Measurements from ENCODE around the gene TNK1.
"Not testable (repeated sequence)": the region's sequence is repeated elsewhere in the genome, so short reads cannot be mapped to it uniquely, and the experiment has no call there.

TNK1 gene
- 3.3 to 6.0 (median 4.7) reads per million in 3 donors for total RNA-seq

- Histone ChIP-seq H3K9me3 (ENCODE audit: control insufficient read depth, low read length) (no peaks in the 10 kb centered on the region), H3K36me3 (ENCODE audit: control insufficient read depth, insufficient read depth, low read length) (no peaks in the 10 kb centered on the region), H3K27ac (ENCODE audit: insufficient read depth, low read length, poor library complexity, severe bottlenecking) (no peak within 1 kb of the TSS), H3K4me3 (ENCODE audit: insufficient read depth, low read depth, low read length, poor library complexity, severe bottlenecking) (no peak within 1 kb of the TSS), H3K27me3 (replicated peaks; ENCODE audit: control insufficient read depth, insufficient read depth, low read length, poor library complexity, severe bottlenecking) (peaks cover 10% of the 10 kb centered on the region), H3K4me1 (ENCODE audit: control insufficient read depth, insufficient read depth, low read length, poor library complexity, severe bottlenecking) (peaks cover 15% of the 10 kb centered on the region)
- no peak for DNase-seq
Measured at GRCh38 chr17:7380855-7381683, at the start of gene TNK1. TNK1 (plus strand) TSS chr17:7381089; CDS start chr17:7382927, 1,838 bp downstream.

DNA sequence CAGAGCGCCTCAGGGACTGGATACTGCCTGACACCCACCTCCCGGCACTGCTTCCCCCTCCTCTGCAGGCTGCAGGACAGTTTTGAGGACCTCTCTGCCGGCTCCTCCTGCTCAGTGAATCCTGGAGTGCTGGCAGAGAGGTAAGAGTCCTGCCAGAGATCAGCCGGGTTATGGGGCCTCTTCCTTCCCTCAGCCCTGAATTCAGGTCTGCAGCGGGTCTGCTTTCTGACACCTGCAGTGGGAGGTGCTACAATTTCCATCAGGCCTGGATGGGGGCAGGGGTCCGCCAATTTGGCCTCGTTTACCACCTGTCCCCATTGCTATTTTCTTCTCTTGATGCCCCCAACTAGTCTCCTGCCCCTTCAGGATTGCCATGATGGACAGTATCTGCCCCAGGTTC lies 48.8 kb upstream of the TNK1 start:
- H3K27ac ChIP-seq (ENCODE audit: insufficient read depth, low read length, poor library complexity, severe bottlenecking) = no peak overlapping the region

GRCh38 chr17:7332600-7333069 lies 48.3 kb upstream of the TNK1 start:
- H3K4me1 ChIP-seq (ENCODE audit: control insufficient read depth, insufficient read depth, low read length, poor library complexity, severe bottlenecking) = peaks cover 51% of the 10 kb centered on the region
- H3K27me3 ChIP-seq (replicated peaks; ENCODE audit: control insufficient read depth, insufficient read depth, low read length, poor library complexity, severe bottlenecking); H3K36me3 ChIP-seq (ENCODE audit: control insufficient read depth, insufficient read depth, low read length); H3K9me3 ChIP-seq (ENCODE audit: control insufficient read depth, low read length): not testable (repeated sequence)
- peak overlapping the region; percentile 9 for H3K27ac ChIP-seq (ENCODE audit: insufficient read depth, low read length, poor library complexity, severe bottlenecking)
- H3K4me3 ChIP-seq (ENCODE audit: insufficient read depth, low read depth, low read length, poor library complexity, severe bottlenecking) = peak overlapping the region; percentile 15
- DNase-seq = peak in 1 of 3 donors; percentile 60

More for the DNA sequence above, 48.8 kb upstream of the TNK1 start:
- H3K9me3 ChIP-seq (ENCODE audit: control insufficient read depth, low read length) = no peaks in the 10 kb centered on the region
- no peaks in the 10 kb centered on the region for H3K36me3 ChIP-seq (ENCODE audit: control insufficient read depth, insufficient read depth, low read length)
- H3K4me3 ChIP-seq (ENCODE audit: insufficient read depth, low read depth, low read length, poor library complexity, severe bottlenecking) = peak overlapping the region; percentile 15
- no peak for DNase-seq
- peaks cover 46% of the 10 kb centered on the region for H3K4me1 ChIP-seq (ENCODE audit: control insufficient read depth, insufficient read depth, low read length, poor library complexity, severe bottlenecking)
- no peaks in the 10 kb centered on the region for H3K27me3 ChIP-seq (replicated peaks; ENCODE audit: control insufficient read depth, insufficient read depth, low read length, poor library complexity, severe bottlenecking)

- DNase-seq = no peak
- H3K27me3 ChIP-seq (replicated peaks; ENCODE audit: control insufficient read depth, insufficient read depth, low read length, poor library complexity, severe bottlenecking) = no peaks in the 10 kb centered on the region
- peaks cover 65% of the 10 kb centered on the region for H3K4me1 ChIP-seq (ENCODE audit: control insufficient read depth, insufficient read depth, low read length, poor library complexity, severe bottlenecking)
- H3K36me3 ChIP-seq (ENCODE audit: control insufficient read depth, insufficient read depth, low read length) = peaks cover 9% of the 10 kb centered on the region
- no peak overlapping the region for H3K4me3 ChIP-seq (ENCODE audit: insufficient read depth, low read depth, low read length, poor library complexity, severe bottlenecking)
- H3K27ac ChIP-seq (ENCODE audit: insufficient read depth, low read length, poor library complexity, severe bottlenecking) = peak overlapping the region; percentile 38
- H3K9me3 ChIP-seq (ENCODE audit: control insufficient read depth, low read length) = no peaks in the 10 kb centered on the region
Measured at GRCh38 chr17:7334938-7335538, 45.9 kb upstream of the TNK1 start.

- Histone ChIP-seq H3K27ac (ENCODE audit: insufficient read depth, low read length, poor library complexity, severe bottlenecking) (peak overlapping the region; percentile 71), H3K4me1 (ENCODE audit: control insufficient read depth, insufficient read depth, low read length, poor library complexity, severe bottlenecking) (peaks cover 59% of the 10 kb centered on the region), H3K4me3 (ENCODE audit: insufficient read depth, low read depth, low read length, poor library complexity, severe bottlenecking) (peak overlapping the region; percentile 75), H3K36me3 (ENCODE audit: control insufficient read depth, insufficient read depth, low read length) (peaks cover 15% of the 10 kb centered on the region)
- not testable (repeated sequence) for H3K9me3 ChIP-seq (ENCODE audit: control insufficient read depth, low read length); DNase-seq; H3K27me3 ChIP-seq (replicated peaks; ENCODE audit: control insufficient read depth, insufficient read depth, low read length, poor library complexity, severe bottlenecking)
Measured at GRCh38 chr17:7335765-7336164, 45.1 kb upstream of the TNK1 start.

- H3K4me1 ChIP-seq (ENCODE audit: control insufficient read depth, insufficient read depth, low read length, poor library complexity, severe bottlenecking) = peaks cover 58% of the 10 kb centered on the region
- H3K36me3 ChIP-seq (ENCODE audit: control insufficient read depth, insufficient read depth, low read length) = peaks cover 22% of the 10 kb centered on the region
- H3K9me3 ChIP-seq (ENCODE audit: control insufficient read depth, low read length) = no peaks in the 10 kb centered on the region
- peak; percentile 68 to 78 (median 77) for DNase-seq
- peak within 1 kb of the TSS; percentile 71 for H3K27ac ChIP-seq (ENCODE audit: insufficient read depth, low read length, poor library complexity, severe bottlenecking)
- H3K4me3 ChIP-seq (ENCODE audit: insufficient read depth, low read depth, low read length, poor library complexity, severe bottlenecking) = peak within 1 kb of the TSS; percentile 75
- no peaks in the 10 kb centered on the region for H3K27me3 ChIP-seq (replicated peaks; ENCODE audit: control insufficient read depth, insufficient read depth, low read length, poor library complexity, severe bottlenecking)
Measured at GRCh38 chr17:7336240-7337175, 44.4 kb upstream of the TNK1 start, which contains the start of gene ACAP1. ACAP1 (plus strand) TSS chr17:7336529; CDS start chr17:7336735, 206 bp downstream.

- H3K4me1 ChIP-seq (ENCODE audit: control insufficient read depth, insufficient read depth, low read length, poor library complexity, severe bottlenecking) = peaks cover 49% of the 10 kb centered on the region
- peaks cover 33% of the 10 kb centered on the region for H3K36me3 ChIP-seq (ENCODE audit: control insufficient read depth, insufficient read depth, low read length)
- peak overlapping the region; percentile 75 for H3K4me3 ChIP-seq (ENCODE audit: insufficient read depth, low read depth, low read length, poor library complexity, severe bottlenecking)
- not testable (repeated sequence) for H3K27me3 ChIP-seq (replicated peaks; ENCODE audit: control insufficient read depth, insufficient read depth, low read length, poor library complexity, severe bottlenecking); DNase-seq; H3K9me3 ChIP-seq (ENCODE audit: control insufficient read depth, low read length)
- H3K27ac ChIP-seq (ENCODE audit: insufficient read depth, low read length, poor library complexity, severe bottlenecking) = peak overlapping the region; percentile 71
Measured at GRCh38 chr17:7337600-7337999, 43.3 kb upstream of the TNK1 start.

DNA sequence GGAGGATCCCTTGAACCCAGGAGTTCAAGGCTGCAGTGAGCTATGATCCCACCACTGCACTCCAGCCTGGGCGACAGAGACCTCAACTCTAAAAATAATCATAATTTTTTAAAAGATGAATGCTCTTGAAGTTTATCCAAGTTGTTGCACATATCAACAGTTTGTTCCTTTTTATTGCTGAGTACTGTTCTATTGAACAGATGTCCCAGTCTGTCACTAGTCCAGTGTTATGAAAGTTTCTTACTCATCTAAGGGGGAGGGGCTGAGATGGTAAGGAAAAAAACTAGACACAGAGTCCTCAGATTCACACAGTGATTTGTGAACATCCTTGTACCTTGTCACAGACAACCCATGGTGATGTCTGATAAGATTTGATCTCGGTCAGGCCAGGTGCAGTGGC lies 40.7 kb upstream of the TNK1 start:
- Histone ChIP-seq H3K4me3 (ENCODE audit: insufficient read depth, low read depth, low read length, poor library complexity, severe bottlenecking) (no peak overlapping the region), H3K27ac (ENCODE audit: insufficient read depth, low read length, poor library complexity, severe bottlenecking) (peak overlapping the region; percentile 18), H3K9me3 (ENCODE audit: control insufficient read depth, low read length) (no peaks in the 10 kb centered on the region), H3K27me3 (replicated peaks; ENCODE audit: control insufficient read depth, insufficient read depth, low read length, poor library complexity, severe bottlenecking) (no peaks in the 10 kb centered on the region), H3K4me1 (ENCODE audit: control insufficient read depth, insufficient read depth, low read length, poor library complexity, severe bottlenecking) (peaks cover 32% of the 10 kb centered on the region), H3K36me3 (ENCODE audit: control insufficient read depth, insufficient read depth, low read length) (peaks cover 59% of the 10 kb centered on the region)
- no peak for DNase-seq

DNA sequence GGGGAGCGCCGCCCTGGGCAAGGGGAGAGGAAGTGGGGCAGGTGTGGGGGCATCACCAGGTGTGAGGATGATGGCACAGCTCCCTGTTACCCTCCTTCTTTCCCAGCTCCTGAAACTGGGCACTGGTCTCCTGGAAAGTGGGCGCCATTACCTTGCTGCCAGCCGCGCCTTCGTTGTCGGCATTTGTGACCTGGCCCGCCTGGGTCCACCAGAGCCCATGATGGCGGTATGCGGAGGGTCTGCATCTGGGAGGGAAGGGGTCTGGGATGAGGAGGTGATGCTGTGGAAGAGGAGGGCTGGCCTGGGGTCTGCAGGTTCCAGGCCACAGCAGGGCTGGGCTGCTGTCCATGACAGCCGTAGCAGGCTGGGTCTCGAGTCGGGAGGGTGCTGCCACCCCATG lies 39.0 kb upstream of the TNK1 start:
- Histone ChIP-seq H3K4me3 (ENCODE audit: insufficient read depth, low read depth, low read length, poor library complexity, severe bottlenecking) (no peak overlapping the region), H3K27me3 (replicated peaks; ENCODE audit: control insufficient read depth, insufficient read depth, low read length, poor library complexity, severe bottlenecking) (no peaks in the 10 kb centered on the region), H3K4me1 (ENCODE audit: control insufficient read depth, insufficient read depth, low read length, poor library complexity, severe bottlenecking) (peaks cover 21% of the 10 kb centered on the region), H3K36me3 (ENCODE audit: control insufficient read depth, insufficient read depth, low read length) (peaks cover 75% of the 10 kb centered on the region), H3K27ac (ENCODE audit: insufficient read depth, low read length, poor library complexity, severe bottlenecking) (no peak overlapping the region), H3K9me3 (ENCODE audit: control insufficient read depth, low read length) (no peaks in the 10 kb centered on the region)
- DNase-seq = no peak
